HG03280 (cell line): ENCODE results near the gene SERP2.

Experiments used
- ATAC-seq: cut with Tn5 transposase; IDR thresholded peaks from one replicate; pipeline ENCODE4 v1.9.1; 2021; ENCODE audit warnings: mild to moderate bottlenecking, moderate library complexity; ENCODE audit not compliant: unreplicated experiment

The SERP2 gene

GRCh38 chr13:44354884-44355283, 18.7 kb upstream of the SERP2 start:
- ATAC-seq = no peak

- ATAC-seq = no peak
Measured at GRCh38 chr13:44355621-44356020, 18.0 kb upstream of the SERP2 start.

GRCh38 chr13:44359983-44360375, 13.6 kb upstream of the SERP2 start:
- ATAC-seq = no peak

- ATAC-seq = no peak
Measured at GRCh38 chr13:44362394-44363040, 11.1 kb upstream of the SERP2 start.

GRCh38 chr13:44363631-44364344, 9.8 kb upstream of the SERP2 start:
- no peak for ATAC-seq

GRCh38 chr13:44364345-44365000, 9.2 kb upstream of the SERP2 start:
- ATAC-seq = no peak

GRCh38 chr13:44365008-44365407, 8.6 kb upstream of the SERP2 start:
- ATAC-seq = no peak

- ATAC-seq = no peak
Measured at GRCh38 chr13:44365899-44366298, 7.7 kb upstream of the SERP2 start.

GRCh38 chr13:44368062-44368591, 5.5 kb upstream of the SERP2 start:
- no peak for ATAC-seq

- ATAC-seq = no peak
Measured at GRCh38 chr13:44368599-44369368, 4.8 kb upstream of the SERP2 start.

GRCh38 chr13:44371421-44371820, 2.2 kb upstream of the SERP2 start:
- no peak for ATAC-seq

GRCh38 chr13:44373247-44373600, 400 bp upstream of the SERP2 start:
- no peak for ATAC-seq

- ATAC-seq = no peak
Measured at GRCh38 chr13:44374348-44374712, 706 bp downstream of the SERP2 start.

GRCh38 chr13:44378277-44378676, 4.7 kb downstream of the SERP2 start:
- no peak for ATAC-seq

GRCh38 chr13:44379885-44380284, 6.3 kb downstream of the SERP2 start:
- ATAC-seq = no peak

- no peak for ATAC-seq
Measured at GRCh38 chr13:44380404-44381165, 7.0 kb downstream of the SERP2 start.

GRCh38 chr13:44382635-44383145, 9.1 kb downstream of the SERP2 start:
- no peak for ATAC-seq

- no peak for ATAC-seq
Measured at GRCh38 chr13:44383945-44384344, 10.3 kb downstream of the SERP2 start.

- ATAC-seq = no peak
Measured at GRCh38 chr13:44384778-44385177, 11.2 kb downstream of the SERP2 start.

- ATAC-seq = no peak
Measured at GRCh38 chr13:44385401-44385800, 11.8 kb downstream of the SERP2 start.
